Forelimb muscle (tissue), 1 donor: Measurements from ENCODE around the gene ELAC2. TPM values are rescaled to one million over a fixed set of nuclear protein-coding genes. Genes with fewer than 3 reads are reported as not detected.

ENCODE experiments used
- DNase-seq: peaks from one replicate; pipeline ENCODE4 v3.0.0-alpha.2; 2013; ENCODE audit warnings: low read depth
- polyA plus RNA-seq: library from polyadenylated mRNA; unstranded; fragments of 120-200 nt; gene quantifications from one replicate; pipeline ENCODE4 v1.2.1, GENCODE V29; 2013; ENCODE audit not compliant: insufficient read length

Gene ELAC2
- polyA plus RNA-seq, 1 donor, result 43.6 TPM

- no peak for DNase-seq
Measured at GRCh38 chr17:13016881-13017654, 759 bp downstream of the ELAC2 start.

GRCh38 chr17:13014801-13015200, 3.0 kb downstream of the ELAC2 start:
- DNase-seq, result no peak

- no peak for DNase-seq
Measured at GRCh38 chr17:13010959-13011358, 6.9 kb downstream of the ELAC2 start.

- no peak for DNase-seq
Measured at GRCh38 chr17:13008461-13008860, 9.4 kb downstream of the ELAC2 start.

- no peak for DNase-seq
Measured at GRCh38 chr17:13005530-13005929, 12.3 kb downstream of the ELAC2 start.

GRCh38 chr17:13004336-13004735, 13.5 kb downstream of the ELAC2 start:
- no peak for DNase-seq

- no peak for DNase-seq
Measured at GRCh38 chr17:13003927-13004326, 13.9 kb downstream of the ELAC2 start.

- DNase-seq, result no peak
Measured at GRCh38 chr17:13003454-13003851, 14.4 kb downstream of the ELAC2 start.

GRCh38 chr17:13002761-13003453, 14.9 kb downstream of the ELAC2 start:
- DNase-seq, result peak; percentile 64

- no peak for DNase-seq
Measured at GRCh38 chr17:13001991-13002615, 15.7 kb downstream of the ELAC2 start.

- no peak for DNase-seq
Measured at GRCh38 chr17:13000561-13000960, 17.3 kb downstream of the ELAC2 start.

GRCh38 chr17:12998874-12999273, 19.0 kb downstream of the ELAC2 start:
- DNase-seq, result no peak

GRCh38 chr17:12998461-12998860, 19.4 kb downstream of the ELAC2 start:
- DNase-seq, result no peak

- no peak for DNase-seq
Measured at GRCh38 chr17:12996941-12997340, 20.9 kb downstream of the ELAC2 start.

GRCh38 chr17:12996357-12996756, 21.5 kb downstream of the ELAC2 start:
- no peak for DNase-seq

- DNase-seq, result no peak
Measured at GRCh38 chr17:12995896-12996295, 21.9 kb downstream of the ELAC2 start.

GRCh38 chr17:12995106-12995895, 22.5 kb downstream of the ELAC2 start:
- DNase-seq, result no peak

GRCh38 chr17:12994341-12995074, 23.3 kb downstream of the ELAC2 start:
- DNase-seq, result no peak

- DNase-seq, result no peak
Measured at GRCh38 chr17:12993631-12994030, 24.2 kb downstream of the ELAC2 start.

- DNase-seq, result no peak
Measured at GRCh38 chr17:12992676-12993075, 25.2 kb downstream of the ELAC2 start.

GRCh38 chr17:12990926-12991325, 26.9 kb downstream of the ELAC2 start:
- no peak for DNase-seq
